Retina (tissue), 1 donor: ENCODE results near the gene TRIM14.
"Not testable (repeated sequence)": the region's sequence is repeated elsewhere in the genome, so short reads cannot be mapped to it uniquely, and the experiment has no call there.

Experiments used
- DNase-seq: peaks from one replicate; pipeline ENCODE4 v3.0.0-alpha.2; 2016

TRIM14 gene

DNA sequence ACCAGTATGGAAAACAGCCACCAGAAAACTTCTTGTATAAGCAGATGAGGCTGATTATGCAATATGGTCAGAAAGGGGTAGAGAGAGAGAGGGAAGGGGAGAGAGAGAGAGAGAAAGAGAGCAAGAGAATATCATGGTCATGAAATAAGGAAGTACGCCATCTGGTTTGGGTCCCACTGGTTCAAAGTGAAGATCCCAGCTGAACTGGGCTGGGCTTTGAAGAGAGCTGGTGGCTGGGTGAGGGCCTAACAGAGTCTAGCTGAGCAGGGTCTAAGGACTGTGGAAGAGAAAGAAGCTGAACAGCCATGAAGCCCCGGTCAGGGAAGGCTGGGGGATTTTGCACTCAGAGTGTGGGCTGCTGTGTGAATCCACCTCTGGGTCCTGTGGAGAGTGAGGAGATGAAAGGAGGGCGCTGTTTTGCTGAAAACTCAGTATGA lies 14.6 kb downstream of the TRIM14 start:
- no peak for DNase-seq

DNA sequence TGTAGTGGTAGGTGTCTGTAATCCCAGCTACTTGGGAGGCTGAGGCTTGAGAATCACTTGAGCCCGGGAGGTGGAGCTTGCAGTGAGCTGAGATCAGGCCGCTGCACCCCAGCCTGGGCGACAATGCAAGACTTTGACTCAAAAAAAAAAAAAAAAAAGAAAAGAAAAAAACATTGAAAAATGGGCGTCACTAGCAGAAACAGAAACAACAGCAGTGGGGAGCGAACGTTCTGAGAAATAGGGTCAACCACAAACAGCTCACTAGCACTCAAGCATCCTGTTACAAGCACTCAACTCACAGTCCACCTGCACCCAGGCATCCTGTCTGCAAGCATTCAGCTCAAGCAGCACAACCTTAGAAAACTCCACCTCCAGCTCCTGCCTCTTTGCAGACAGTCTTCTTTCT lies 17.2 kb downstream of the TRIM14 start:
- DNase-seq: peak; percentile 38

DNA sequence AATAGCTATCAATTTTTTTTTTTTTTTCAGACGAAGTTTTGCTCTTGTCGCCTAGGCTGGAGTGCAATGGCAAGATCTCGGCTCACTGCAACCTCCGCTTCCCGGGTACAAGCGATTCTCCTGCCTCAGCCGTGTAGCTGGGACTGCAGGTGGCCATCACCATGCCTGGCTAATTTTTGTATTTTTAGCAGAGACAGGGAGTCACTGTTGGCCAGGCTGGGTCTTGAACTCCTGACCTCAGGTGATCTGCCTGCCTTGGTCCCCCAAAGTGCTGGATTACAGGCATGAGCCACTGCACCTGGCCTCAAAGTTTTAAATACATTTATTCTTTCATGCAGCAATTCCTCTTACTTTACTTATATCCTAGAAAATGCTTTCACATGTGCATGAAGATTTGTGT lies 17.6 kb downstream of the TRIM14 start:
- no peak for DNase-seq

DNA sequence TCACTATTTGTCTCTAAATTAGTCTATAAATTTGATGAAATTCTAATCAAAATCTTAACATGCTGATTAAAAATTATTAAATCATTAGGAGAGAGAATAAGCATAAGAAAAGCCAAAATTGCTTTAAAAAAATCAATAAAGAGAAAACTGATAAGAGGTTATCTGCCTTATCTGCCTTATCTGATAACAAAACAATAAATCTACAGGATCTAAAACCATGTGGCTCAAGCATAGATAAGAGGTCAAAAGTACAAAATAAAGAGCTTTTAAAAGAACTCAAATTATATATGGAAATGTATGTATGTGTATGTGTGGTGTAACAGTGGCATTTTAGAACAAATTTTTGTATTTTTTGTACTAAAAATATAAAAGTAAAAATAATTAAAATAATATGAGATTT lies 18.6 kb downstream of the TRIM14 start:
- DNase-seq: no peak

GRCh38 chr9:98099898-98100297 lies 19.1 kb downstream of the TRIM14 start:
- no peak for DNase-seq

DNA sequence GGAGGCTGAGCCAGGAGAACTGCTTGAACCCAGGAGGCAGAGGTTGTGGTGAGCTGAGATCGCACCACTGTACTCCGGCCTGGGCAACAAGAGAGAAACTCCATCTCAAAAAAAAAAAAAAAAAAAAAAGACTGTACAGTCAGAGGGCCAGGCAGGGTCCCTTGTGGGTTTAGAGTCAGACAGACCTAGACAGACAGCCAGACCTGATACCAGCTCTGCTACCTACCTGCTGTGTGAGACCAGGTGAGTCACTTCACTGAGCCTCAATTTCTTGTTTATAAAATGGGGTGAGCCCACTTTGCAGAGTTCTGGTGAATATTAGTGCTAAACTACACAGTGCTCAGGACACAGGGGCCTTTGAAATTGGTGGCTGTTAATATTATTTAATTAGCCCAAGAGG lies 19.7 kb downstream of the TRIM14 start:
- no peak for DNase-seq

GRCh38 chr9:98097836-98098235 lies 21.2 kb downstream of the TRIM14 start:
- no peak for DNase-seq

- DNase-seq: no peak
Measured at GRCh38 chr9:98096091-98096490, 22.9 kb downstream of the TRIM14 start.

- no peak for DNase-seq
Measured at GRCh38 chr9:98095401-98095800, 23.6 kb downstream of the TRIM14 start.

DNA sequence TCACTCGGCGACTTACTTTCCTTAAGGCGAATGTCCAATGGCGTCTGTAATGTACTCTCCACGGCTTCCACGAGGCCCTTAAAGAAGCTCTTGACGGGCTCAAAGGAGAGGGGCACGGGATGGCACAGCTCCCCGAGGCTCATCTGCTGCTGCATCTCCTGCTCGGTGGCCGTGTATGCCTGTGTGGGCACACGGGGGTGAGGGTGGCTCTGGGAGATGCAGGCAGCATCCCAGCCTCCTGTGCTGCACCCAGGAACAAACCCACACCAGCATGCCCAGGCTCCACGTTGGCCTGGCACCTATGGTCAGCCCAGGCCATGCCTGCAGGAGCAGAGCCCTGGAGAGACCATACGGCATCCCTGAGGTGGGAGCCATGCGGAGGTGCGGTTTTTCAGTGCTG lies 24.2 kb downstream of the TRIM14 start:
- no peak for DNase-seq

DNA sequence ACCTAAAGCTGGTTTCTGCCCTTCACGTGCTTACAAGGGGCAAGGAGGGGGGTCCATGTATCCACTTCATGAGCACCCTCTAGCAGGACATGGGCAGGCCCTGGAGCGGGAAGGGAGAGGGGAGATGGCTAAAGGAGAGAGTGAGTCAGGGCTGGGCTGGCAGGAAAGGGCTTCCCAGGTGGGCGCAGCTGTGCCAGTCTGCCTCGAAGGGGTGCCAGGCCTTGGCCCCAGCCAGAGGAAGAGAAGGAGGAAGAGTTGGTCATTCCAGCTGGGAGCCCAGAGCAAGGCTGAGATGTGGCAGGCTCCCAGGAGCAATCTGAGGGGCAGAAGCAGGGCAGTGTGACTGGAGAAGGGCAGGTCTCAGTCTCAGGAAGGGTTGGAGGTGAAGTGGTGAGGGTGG lies 24.7 kb downstream of the TRIM14 start:
- no peak for DNase-seq

DNA sequence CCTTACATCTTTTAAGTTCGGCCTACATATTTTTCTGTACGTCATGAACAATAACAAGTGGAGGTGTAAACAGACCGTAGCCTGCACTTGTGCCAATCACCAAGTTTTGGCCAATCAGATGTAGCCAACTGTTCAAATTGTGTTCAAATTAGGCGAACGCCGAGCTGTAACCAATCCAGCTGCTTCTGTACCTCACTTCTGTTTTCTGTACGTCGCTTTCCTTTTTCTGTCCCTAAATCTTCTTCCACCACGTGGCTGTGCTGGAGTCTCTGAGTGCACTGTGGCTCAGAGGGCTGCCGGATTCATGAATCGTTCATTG lies 26.4 kb downstream of the TRIM14 start:
- no peak for DNase-seq

GRCh38 chr9:98091735-98092612 lies 27.0 kb downstream of the TRIM14 start:
- DNase-seq: peak; percentile 21

- not testable (repeated sequence) for DNase-seq
Measured at GRCh38 chr9:98090674-98091073, 28.3 kb downstream of the TRIM14 start.

DNA sequence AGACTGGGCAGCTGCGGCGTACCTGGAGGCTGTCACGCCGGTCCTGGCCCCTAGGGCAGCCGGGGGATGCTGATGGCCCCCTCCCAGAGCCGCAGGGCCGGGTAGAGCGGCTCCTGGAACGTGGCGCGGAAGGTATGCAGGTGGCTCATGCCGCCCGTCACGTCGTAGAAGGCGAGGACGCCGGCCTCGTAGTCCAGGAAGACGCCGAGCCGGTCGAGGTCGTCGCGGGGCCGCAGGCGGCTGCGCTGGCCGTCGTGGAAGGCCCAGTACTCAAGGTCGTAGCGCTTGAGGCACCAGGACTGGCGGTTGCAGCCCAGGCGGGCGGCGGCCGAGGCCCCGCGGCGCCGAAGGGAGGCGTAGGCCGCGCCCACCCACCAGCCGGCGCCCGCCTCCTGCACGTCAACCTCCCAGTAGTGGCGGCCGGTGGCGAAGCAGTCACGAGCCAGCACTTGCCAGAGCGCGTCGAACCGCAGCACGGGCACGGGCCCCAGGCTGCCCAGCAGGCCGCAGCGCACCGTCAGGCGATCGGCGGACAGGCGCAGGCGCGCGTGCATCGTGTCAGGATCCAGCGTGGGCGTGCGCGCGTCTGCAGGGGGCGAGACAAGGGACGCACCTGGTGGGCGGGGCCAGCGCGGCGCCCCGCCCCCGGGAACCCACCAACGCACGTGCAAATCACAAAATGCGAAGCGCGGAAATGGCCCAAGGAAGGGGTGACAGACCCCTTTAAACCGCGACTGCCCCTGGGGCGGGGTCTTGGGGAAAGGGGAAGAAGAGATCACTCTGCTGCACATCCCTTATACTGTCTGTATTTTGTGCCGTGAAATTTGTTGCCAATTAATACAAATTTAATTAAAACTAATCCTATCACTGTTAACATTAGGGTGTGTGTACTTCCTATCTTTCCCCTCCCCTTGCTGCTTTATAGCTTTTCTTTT lies 31.3 kb downstream of the TRIM14 start:
- DNase-seq: peak; percentile 84

DNA sequence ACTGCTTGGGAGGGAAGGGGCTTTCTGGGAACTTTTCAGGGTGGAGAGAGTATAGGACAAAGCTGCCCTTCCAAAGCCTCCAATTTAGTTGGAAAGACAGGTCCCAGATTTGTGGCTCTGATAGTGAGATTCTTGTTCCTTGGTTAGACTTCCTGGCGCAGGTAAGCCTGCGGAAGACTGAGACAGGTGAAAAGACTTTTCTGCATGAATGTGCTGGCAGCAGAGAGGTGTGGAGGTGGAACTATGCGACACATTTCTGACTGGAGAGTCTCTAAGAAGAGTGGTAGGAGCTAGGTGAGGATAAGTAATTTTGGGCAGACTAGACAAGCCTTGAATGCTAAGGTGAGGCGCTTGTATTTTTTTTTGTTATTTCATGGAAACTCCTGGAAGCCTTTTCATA lies 32.6 kb downstream of the TRIM14 start:
- DNase-seq: no peak

DNA sequence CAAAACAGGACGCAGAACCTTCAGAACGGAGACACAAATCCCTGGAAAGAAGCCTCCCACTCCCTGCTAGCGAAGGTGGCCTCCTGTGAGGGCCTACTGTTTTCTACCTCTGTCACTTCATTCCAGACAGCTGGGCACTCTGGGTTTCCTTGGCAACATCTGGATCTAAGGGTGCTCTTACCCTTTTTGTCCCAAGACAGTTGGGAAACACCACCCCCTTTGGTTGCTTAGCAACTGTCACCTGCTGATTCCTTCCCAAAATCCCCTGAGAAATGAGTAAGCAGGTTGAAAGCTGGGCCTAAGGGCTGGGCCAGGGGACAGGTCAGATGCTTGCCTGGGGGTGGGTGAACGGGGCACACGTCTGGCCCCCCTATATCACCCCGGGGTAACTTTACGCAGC lies 33.1 kb downstream of the TRIM14 start:
- DNase-seq: peak; percentile 17

- DNase-seq: no peak
Measured at GRCh38 chr9:98085058-98085457, 34.0 kb downstream of the TRIM14 start.

GRCh38 chr9:98084396-98084795 lies 34.6 kb downstream of the TRIM14 start:
- DNase-seq: no peak

GRCh38 chr9:98083566-98084183 lies 35.3 kb downstream of the TRIM14 start:
- no peak for DNase-seq

GRCh38 chr9:98083061-98083501 lies 35.9 kb downstream of the TRIM14 start:
- DNase-seq: no peak

DNA sequence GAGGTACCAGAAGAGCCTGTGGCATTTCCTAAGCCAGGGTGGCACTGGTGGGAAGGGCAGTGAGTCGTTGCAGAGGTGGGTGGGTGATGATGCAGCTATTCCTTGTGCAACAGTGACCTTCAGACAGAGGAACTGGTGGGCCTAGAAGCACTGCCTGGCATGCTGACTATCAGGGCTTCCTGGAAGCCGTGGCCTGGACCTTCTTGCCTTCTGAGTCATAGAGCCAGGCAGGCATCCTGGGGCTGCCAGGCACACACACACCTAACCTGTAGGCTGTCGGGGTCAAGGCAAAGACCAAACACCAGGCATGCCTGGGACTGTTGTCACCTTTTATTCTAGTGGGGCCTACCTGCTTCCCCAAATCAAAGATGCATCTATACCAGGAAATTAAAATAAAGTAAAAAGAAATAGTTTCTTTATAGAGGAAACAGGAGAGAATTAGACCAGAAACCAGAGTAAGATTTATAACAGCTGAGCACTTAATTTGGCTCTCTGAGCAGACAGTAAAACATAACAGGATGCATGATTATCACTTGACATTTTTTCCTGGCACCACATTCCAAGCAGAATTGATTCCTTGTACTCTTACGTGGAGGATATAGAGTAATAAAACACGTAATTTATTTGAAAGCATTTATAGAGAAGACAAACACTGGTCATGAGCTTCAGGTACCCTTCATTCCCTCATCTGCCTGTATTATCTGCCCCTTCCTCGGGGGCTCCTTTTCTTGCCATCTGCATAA lies 37.4 kb downstream of the TRIM14 start:
- DNase-seq: no peak

- peak; percentile 18 for DNase-seq
Measured at GRCh38 chr9:98080780-98081179, 38.2 kb downstream of the TRIM14 start.
